ENCODE measurements around the gene SERPINE1.

The SERPINE1 gene

DNA sequence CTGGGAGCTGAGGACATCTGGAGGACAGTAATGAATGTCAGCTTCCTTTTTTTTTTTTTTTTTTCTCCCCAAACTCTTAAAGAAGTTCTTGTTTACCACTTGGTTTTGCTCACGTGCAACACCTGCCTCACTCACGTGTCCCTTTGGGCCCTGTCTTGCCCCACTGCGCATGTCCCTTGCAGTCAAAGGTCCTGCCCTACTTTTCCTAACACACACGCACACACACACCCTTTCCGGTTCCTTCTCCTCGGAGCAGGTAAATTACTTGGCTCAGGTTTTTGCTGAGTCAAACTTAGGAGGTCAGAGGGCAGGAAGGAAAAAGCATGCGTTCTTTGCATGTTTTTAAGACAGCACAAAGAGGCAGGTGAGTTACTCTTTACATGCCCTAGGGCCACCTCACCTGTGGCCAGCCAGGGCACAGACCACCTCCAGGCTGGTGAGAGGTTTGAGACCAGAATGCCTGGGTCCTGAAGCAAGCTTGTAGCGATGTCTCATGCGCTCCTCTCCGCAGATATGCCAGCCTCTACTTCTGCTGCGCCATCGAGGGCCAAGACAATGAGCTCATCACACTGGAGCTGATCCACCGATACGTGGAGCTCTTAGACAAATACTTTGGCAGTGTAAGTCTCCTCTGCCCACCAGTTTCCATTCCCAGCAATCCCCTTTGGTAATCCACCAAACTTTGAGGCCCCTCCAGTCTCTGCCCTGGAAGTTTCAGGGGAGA is 30.1 kb downstream of the SERPINE1 start:
- DNase-seq, result no peak

DNA sequence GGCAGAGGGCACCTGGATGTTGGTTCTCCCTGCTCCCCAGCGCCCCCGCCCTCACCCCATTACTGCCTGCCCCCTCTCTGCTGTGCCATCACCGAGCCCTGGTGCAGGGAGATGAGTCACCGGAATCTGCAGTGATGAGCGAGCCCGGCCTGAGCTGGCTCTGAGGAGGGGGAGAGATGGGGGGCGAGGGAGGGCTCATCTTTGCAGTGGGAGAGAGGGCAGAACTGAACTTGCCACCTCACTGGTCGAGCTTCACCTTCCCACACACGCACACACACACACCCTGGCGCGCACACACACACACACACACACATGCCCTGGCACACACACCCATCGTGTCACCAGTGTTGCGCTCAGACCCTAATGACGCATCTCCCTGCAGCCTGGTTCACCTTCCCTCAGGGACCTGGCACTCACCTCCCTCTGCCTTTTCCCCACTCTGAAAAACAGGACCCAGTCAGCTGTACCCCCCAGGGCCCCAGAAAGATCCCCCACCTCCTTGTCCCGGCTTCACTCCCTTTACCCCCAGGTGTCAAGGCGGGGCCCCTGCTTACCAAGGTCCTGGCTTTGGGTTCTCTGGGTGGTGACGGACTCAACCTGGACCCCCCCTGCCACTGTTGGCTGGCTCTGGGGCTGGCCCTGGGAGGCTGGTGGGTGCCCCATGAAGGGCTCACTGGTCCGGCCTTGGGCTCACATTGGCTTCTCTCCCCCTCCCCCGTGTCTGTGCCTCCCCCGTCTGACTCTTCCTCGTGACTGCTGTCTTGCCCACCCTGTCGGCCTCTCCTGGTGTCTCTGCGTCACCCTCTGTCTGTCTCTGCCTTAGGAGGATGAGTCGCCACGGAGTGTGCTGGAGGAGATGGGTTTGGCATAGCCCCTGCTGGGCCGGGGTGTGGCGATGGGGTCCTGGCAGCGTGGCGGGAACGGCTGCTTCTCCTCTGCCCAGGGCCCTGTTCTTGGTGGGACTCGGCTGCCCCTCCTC is 33.1 kb downstream of the SERPINE1 start:
- no peak for DNase-seq

- DNase-seq, result no peak
Observed at GRCh38 chr7:101160910-101161309, 34.0 kb downstream of the SERPINE1 start.

- no peak for DNase-seq
Observed at GRCh38 chr7:101161692-101162471, 35.0 kb downstream of the SERPINE1 start.

DNA sequence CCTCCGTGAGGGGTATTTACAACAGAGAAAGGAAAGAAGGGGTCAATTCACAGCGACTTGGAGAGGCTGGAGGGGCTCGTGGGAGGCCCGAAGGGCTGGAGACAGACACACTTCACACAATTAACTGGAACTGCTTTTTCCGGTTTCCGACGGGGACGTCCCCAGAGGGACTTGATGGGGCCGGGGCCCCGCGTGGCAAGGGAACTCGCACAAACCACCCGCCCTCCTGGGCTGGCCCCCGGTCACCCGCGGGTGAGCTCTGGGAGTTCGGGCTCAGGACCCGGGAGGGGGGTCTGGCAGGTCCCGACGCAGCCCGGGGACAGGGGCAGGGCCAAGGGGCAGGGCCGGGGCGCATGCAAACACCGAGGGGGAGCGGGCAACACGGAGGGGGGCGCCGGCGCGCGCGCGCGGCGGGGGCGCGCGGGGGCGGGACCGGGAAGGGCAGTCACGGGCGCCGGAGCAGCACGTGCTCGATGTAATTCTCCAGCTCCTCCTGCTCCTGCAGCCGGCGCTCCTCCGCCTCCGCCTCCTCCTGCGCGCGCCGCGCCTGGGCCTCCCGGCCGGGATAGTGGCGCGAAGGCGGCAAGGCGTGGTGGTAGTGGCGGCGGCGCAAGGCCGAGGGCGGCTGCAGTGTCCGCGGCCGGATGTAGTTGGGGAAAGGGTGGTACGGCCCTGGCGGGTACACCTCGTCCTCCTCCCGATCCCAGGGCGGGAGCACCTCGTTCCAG is 35.8 kb downstream of the SERPINE1 start:
- DNase-seq, result no peak

DNA sequence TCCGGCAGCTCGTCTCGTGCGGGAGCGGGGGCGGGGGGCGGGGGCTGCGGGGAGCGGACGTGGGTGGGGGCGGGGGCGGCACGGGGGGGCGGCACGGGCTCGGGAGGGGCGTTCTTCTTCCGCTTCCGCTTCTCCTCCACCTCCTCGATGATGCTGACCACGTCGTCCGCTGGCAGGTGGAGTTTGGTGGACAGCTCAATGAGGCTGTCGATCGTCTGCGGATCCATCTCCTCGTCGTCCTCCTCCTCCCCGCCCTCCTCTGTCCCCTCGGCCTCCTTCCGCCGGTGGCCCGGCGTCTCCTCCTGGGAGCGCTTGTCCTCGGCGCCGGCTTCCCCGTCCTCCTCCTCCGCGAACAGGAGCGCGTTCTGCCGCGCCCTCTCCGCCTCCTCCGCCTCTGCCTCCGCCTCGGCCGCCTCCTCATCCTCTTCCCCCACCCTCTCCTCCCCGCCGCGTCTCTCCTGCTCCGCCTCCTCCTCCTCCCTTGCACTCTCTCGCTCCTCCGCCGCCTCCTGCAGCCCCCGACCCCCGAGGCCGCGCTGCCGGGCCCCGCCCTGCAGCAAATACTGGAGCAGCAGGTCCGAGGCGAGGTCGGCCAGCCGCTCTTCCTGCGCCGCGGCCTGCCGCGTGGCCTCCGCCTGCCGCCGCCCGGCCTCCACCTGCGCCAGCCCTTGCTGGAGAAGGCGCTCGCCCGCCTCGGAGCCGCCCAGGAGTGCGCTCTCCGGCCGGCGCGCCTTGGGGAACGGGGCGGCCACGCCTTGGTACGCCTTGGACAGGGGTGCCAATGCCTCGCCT is 36.6 kb downstream of the SERPINE1 start:
- DNase-seq, result no peak

DNA sequence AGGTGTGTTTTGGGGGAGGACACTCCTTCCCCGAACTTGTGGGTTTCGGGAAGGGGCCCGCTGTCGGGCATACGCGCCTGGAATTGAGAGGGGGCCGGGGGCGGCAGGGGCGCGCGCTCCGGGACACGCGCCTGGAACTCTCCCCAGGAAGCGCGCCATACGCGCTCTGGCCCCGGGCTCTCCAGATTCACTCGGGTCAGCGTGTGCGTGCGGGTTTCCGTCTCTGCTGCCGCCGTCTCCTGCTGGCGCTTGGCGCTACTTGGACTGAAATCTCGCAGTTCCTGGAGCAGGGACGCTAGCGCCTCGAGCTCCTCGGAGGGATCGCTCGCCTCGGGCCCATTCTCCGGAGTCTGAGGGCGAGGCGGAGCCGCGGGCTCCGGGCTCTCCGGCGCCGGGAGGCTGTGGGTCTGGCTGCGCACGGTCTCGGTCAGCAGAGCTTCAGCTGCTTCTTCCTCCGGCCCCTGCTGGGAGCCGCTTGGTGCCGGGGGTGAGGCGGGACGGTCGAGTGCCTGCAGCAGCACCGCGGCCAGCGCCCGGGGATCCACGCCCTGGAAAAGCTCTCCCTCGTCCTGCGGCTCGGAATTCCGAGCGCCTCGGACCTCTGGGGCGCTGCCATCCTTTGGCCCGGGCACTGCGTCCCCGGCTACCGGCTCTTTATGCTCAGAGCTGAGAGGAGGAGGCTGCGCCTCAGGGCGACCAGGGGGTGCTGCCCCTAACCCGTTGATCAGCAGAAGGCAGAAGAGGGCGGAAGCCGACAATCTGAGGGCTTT is 37.4 kb downstream of the SERPINE1 start:
- no peak for DNase-seq

- peak; percentile 90 for DNase-seq
Observed at GRCh38 chr7:101165075-101165957, 38.4 kb downstream of the SERPINE1 start, which contains the start of gene VGF. VGF (minus strand) TSS chr7:101165569; CDS start chr7:101164843, 726 bp downstream.

DNA sequence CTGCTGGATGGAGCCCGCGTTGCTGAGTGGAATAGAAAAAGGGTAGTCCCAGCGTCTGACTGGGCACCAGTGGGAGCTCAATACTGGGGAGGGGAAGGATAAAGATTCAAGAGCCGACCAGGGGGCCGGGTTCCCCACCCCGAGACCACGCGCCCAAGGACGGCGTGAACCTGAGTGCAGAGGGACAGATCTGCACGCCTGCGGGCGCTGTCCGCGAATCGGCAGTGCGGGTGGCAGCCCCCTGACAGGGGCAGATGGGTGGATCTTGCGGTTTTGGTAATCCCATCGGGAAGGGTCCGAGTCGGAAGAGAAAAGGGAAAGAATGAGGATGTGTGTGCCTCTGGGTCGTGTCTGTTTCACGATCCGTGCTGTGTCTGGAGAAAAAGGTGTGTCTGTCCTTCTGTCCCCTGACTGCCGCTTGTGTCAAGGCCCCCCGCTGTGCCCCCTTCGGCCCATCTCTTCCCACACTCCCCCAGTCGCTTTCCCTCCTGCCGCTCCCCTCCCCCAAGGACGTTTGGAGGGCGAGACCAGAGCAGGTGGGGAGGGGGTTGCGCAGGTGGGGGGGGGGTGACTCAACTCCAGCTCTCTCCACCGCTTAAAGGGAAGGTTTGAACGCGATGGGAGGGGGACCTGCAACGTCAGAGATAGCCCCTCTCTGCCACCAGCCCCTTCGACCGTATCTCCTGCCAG is 39.2 kb downstream of the SERPINE1 start:
- no peak for DNase-seq

GRCh38 chr7:101166648-101166908 is 39.7 kb downstream of the SERPINE1 start:
- no peak for DNase-seq

DNA sequence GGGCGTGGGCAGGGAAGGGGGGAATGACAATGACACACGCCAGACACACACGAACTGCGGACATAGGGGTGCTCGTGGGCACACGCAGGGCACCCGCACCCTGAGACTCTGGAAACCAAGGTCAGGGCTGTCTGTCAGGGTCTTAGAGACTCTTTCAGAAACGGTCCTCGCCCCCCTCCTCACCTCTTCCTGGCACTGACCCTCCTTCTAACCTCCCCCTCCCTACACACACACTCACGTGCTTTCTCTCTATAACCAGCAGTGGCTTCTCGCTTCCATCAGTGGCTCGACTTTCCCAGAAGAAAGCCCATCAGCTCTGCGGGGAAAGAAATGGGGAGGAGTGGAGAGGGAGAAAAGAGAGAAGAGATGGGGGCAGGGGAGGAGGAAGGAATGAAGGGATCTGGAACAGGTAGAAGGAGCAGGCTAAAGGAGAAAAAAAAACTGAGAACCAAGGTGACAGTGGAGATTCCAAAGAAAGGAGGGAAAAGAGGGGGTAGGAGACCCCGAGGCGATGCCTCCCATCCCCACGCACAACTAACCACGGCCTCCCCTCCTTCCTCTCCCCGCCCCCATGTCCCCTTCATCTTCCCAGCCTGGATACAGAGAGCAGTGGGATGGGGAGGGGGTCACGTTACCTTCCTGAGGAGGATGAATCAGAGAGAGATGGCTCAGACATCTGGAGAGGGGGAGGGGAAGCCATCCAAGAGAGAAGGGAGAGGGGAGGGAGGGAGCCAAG is 40.2 kb downstream of the SERPINE1 start:
- no peak for DNase-seq

DNA sequence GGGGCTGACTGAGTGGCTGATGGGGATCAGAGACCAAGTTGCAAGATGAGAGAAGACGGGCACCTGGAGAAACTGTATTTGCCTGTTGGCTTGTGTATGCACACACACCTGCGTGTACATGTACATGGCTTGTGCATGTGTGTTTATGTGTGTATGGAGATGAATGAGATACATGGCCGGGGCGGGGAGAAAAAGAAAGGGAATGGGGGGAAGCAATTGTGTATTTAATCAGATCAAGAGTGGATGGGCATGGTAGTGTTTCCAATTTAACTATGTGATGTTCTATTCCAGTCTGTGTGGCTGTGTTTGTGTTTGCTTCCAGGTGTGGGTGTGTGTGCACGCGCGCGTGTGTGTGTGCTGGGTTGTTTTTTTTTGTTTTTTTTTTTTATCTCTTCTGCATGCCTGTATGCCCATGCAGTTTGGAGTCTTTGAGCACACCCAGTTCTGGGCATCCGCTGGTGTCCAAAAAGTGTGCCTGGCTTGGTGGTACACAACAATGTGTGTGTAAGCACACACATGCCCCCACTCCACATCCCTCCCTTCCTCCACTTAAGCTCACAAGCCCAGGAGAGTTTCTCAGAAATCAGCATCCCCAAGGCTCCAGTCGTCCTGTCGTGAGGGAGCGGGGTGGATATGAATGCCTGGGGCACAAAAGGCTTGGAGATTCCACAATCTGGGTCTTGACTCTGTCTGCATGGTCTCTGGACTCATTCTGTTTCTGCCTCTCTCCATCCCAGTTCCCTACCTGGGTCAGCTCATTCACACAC is 40.9 kb downstream of the SERPINE1 start:
- DNase-seq, result no peak

DNA sequence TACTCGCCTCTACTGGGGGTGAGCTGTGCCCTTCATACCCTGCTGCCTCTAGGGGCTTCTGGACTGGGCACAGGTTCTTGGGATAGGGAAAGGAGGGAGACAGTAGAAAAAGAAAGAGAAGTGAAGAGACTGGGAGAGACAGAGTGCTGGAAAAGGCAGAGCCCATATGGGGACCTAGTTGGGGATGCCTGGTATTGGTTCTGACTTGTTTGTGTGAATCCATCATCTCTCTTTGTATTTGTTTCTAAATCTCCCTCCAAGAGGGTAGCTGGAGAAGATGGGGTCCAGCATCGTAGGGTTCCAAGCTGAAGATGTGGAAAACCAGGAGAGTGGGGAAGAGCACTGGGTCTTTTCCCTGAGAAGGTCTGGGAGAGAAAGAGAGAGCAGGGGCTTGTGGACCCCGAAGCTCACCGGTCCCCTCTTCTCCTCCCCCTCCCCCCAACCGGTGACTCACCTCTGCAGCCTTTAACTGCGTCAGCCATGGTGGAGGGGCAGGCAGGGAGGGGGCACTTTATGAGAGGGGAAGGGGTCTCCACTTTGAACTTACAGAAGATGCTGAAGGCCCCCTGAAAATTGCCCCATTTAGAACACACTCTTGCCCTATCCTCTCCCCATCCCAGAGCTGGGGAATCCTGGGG is 41.6 kb downstream of the SERPINE1 start:
- DNase-seq, result no peak

GRCh38 chr7:101169110-101169837 is 42.4 kb downstream of the SERPINE1 start:
- no peak for DNase-seq

GRCh38 chr7:101169838-101170551 is 43.1 kb downstream of the SERPINE1 start:
- DNase-seq, result peak; percentile 80

Data from stimulated activated CD4-positive, alpha-beta T cell treated with anti-CD3 and anti-CD28 coated beads, Interleukin-4, amount 100 ng/mL, for 24 hours (primary cell).